ENCODE measurements around the gene SSTR4. TPM values are rescaled to one million over a fixed set of nuclear protein-coding genes. Genes with fewer than 3 reads are reported as not detected.

The SSTR4 gene
- polyA plus RNA-seq, 2 of the 4 experiments (the other 2 are of a cell fraction): 0.08 TPM; not detected in 1

DNA sequence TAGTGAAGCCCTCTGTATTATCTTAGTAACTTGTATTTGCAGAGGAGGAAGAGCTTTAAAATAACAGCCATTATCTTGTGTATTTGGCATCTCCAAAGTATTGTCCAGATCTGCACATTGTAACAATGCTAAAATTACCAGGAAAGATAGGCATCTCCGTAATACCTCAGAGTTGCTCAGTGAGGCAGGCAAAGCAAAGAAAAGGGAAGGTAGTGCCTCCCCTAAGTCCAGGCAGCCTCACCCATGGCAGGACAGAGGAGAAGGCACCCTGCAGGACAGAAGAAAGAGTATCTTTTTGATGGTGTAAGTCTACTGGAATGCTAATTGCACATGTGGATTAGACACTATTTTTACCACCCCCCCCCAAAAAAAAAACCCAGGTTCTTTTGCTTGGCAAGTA, 13.6 kb upstream of the SSTR4 start:
- WGBS (ENCODE audit: missing lambda C conversion rate): 86% methylated on average over 1 of the region's 1 CpG
- CTCF ChIA-PET: interaction anchor here (0.9 to 2.1 kb wide), 4 partner anchors 9 to 78 kb away, joined by 3 to 6 read pairs (median 3); no protein-coding TSS in a partner anchor
- H3K4me1 ChIP-seq: peaks cover 14% of the 10 kb centered on the region
- H3K9me3 ChIP-seq: no peaks in the 10 kb centered on the region
- TF ChIP-seq RAD21 (conservative IDR thresholded peaks at IDR 0.05 in 1 of 2, IDR thresholded peaks at IDR 0.05 in 1 of 2) (peak in 1 of 2 experiments; percentile 19; a peak in 1 of 5 replicates), JUNB (IDR thresholded peaks at IDR 0.05) (no peak)
- DNase-seq (ENCODE audit: low read depth in 1 of 2, low spot score in 1 of 2) (no peak), FAIRE-seq (no peak), ATAC-seq (no peak)
- H3K27ac ChIP-seq: no peak overlapping the region; a peak in 2 of 6 replicates
- no peak overlapping the region for H3K4me3 ChIP-seq
- H3K4me2 ChIP-seq: no peak overlapping the region
- POLR2A ChIA-PET: no interaction called here

- TF ChIP-seq, protein P1, sequence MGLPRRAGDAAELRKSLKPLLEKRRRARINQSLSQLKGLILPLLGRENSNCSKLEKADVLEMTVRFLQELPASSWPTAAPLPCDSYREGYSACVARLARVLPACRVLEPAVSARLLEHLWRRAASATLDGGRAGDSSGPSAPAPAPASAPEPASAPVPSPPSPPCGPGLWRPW (IDR thresholded peaks at IDR 0.05): no peak
- no peak for TF ChIP-seq NPAS2 (CRISPR knock-in tag; IDR thresholded peaks at IDR 0.05; ENCODE audit: borderline replicate concordance)
- no peak for TF ChIP-seq NR3C1 (IDR thresholded peaks at IDR 0.05)
- TF ChIP-seq, protein P2, sequence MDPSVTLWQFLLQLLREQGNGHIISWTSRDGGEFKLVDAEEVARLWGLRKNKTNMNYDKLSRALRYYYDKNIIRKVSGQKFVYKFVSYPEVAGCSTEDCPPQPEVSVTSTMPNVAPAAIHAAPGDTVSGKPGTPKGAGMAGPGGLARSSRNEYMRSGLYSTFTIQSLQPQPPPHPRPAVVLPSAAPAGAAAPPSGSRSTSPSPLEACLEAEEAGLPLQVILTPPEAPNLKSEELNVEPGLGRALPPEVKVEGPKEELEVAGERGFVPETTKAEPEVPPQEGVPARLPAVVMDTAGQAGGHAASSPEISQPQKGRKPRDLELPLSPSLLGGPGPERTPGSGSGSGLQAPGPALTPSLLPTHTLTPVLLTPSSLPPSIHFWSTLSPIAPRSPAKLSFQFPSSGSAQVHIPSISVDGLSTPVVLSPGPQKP (IDR thresholded peaks at IDR 0.05; ENCODE audit: low read depth, low read length): no peak
- no peak for TF ChIP-seq ZFP36 (IDR thresholded peaks at IDR 0.05; ENCODE audit: borderline replicate concordance, partially characterized antibody)
- Histone ChIP-seq H3K4me2 (no peak overlapping the region), H3K27ac (no peak overlapping the region), H3K4me3 (no peak overlapping the region), H3K9me3 (no peaks in the 10 kb centered on the region), H3K4me1 (peaks cover 14% of the 10 kb centered on the region)
- WGBS (ENCODE audit: missing lambda C conversion rate): 76% methylated on average over 5 of the region's 5 CpGs
- POLR2A ChIA-PET: no interaction called here
- no peak for ATAC-seq
- CTCF ChIA-PET: interaction anchor here (0.9 to 2.1 kb wide), 4 partner anchors 10 to 78 kb away, joined by 3 to 6 read pairs (median 3); no protein-coding TSS in a partner anchor
- no peak for FAIRE-seq
- no peak for DNase-seq (ENCODE audit: low read depth in 1 of 2, low spot score in 1 of 2)
These were observed 13.2 kb upstream of the SSTR4 start for GRCh38 chr20:23021951-23022350.

GRCh38 chr20:23022849-23023248, 12.3 kb upstream of the SSTR4 start:
- ChIA-PET CTCF (interaction anchor here (0.7 to 2.1 kb wide), 4 partner anchors 11 to 30 kb away, joined by 3 to 6 read pairs (median 4); no protein-coding TSS in a partner anchor), POLR2A (no interaction called here)
- 73% methylated on average over 4 of the region's 4 CpGs for WGBS (ENCODE audit: missing lambda C conversion rate)
- ATAC-seq (no peak), DNase-seq (ENCODE audit: low read depth in 1 of 2, low spot score in 1 of 2) (no peak), FAIRE-seq (no peak)
- no peak for TF ChIP-seq REST (IDR thresholded peaks at IDR 0.05)
- TF ChIP-seq ZFP36 (IDR thresholded peaks at IDR 0.05; ENCODE audit: borderline replicate concordance, partially characterized antibody): no peak
- TF ChIP-seq EHF (CRISPR knock-in tag; IDR thresholded peaks at IDR 0.05): no peak
- no peak for TF ChIP-seq HOXA7 (CRISPR knock-in tag; IDR thresholded peaks at IDR 0.05)
- TF ChIP-seq, protein P1 (IDR thresholded peaks at IDR 0.05): no peak
- no peak for TF ChIP-seq SREBF2 (IDR thresholded peaks at IDR 0.05)
- TF ChIP-seq ESRRA (IDR thresholded peaks at IDR 0.05; ENCODE audit: borderline replicate concordance, low read length): no peak
- TF ChIP-seq MAZ (IDR thresholded peaks at IDR 0.05; ENCODE audit: borderline replicate concordance, low read depth, low read length): no peak
- TF ChIP-seq CBX8 (IDR thresholded peaks at IDR 0.05): no peak
- no peak overlapping the region for H3K27ac ChIP-seq
- no peak overlapping the region for H3K4me2 ChIP-seq
- H3K9me3 ChIP-seq: no peaks in the 10 kb centered on the region
- peaks cover 11% of the 10 kb centered on the region; the same call in 1 of the 3 replicates for H3K4me1 ChIP-seq
- H3K4me3 ChIP-seq: no peak overlapping the region
